ENCODE data around the gene SH3PXD2A.

The SH3PXD2A gene

GRCh38 chr10:103855424-103855823, at the start of gene SH3PXD2A:
Gene SH3PXD2A, minus strand, starts transcription at chr10:103855576. Its CDS starts 310 bp downstream, at chr10:103855266.
- peak; percentile 12 for DNase-seq

- peak; percentile 24 for DNase-seq
These were observed 45.9 kb upstream of the SH3PXD2A start for GRCh38 chr10:103901299-103901698.

GRCh38 chr10:103899312-103899711, 43.9 kb upstream of the SH3PXD2A start:
- DNase-seq = no peak

GRCh38 chr10:103897241-103897774, 41.9 kb upstream of the SH3PXD2A start:
- no peak for DNase-seq

GRCh38 chr10:103896225-103896624, 40.8 kb upstream of the SH3PXD2A start:
- no peak for DNase-seq

GRCh38 chr10:103895411-103896186, 40.2 kb upstream of the SH3PXD2A start:
- no peak for DNase-seq

GRCh38 chr10:103894441-103894864, 39.1 kb upstream of the SH3PXD2A start:
- no peak for DNase-seq

- DNase-seq = no peak
These were observed 38.4 kb upstream of the SH3PXD2A start for GRCh38 chr10:103893817-103894216.

- DNase-seq = no peak
These were observed 36.8 kb upstream of the SH3PXD2A start for GRCh38 chr10:103892181-103892580.

GRCh38 chr10:103890688-103891087, 35.3 kb upstream of the SH3PXD2A start:
- no peak for DNase-seq

- DNase-seq = no peak
These were observed 34.9 kb upstream of the SH3PXD2A start for GRCh38 chr10:103890194-103890658.

GRCh38 chr10:103889121-103889720, 33.8 kb upstream of the SH3PXD2A start:
- DNase-seq = no peak

GRCh38 chr10:103888113-103888841, 32.9 kb upstream of the SH3PXD2A start:
- peak; percentile 72 for DNase-seq

- DNase-seq = no peak
These were observed 30.2 kb upstream of the SH3PXD2A start for GRCh38 chr10:103885617-103886016.

- DNase-seq = peak; percentile 47
These were observed 29.3 kb upstream of the SH3PXD2A start for GRCh38 chr10:103884681-103885139.

GRCh38 chr10:103882285-103883007, 27.1 kb upstream of the SH3PXD2A start:
- no peak for DNase-seq

- no peak for DNase-seq
These were observed 26.3 kb upstream of the SH3PXD2A start for GRCh38 chr10:103881416-103882284.

- no peak for DNase-seq
These were observed 24.5 kb upstream of the SH3PXD2A start for GRCh38 chr10:103879831-103880230.

- no peak for DNase-seq
These were observed 24.0 kb upstream of the SH3PXD2A start for GRCh38 chr10:103879409-103879808.

- DNase-seq = no peak
These were observed 22.5 kb upstream of the SH3PXD2A start for GRCh38 chr10:103877861-103878260.

GRCh38 chr10:103876155-103876554, 20.8 kb upstream of the SH3PXD2A start:
- no peak for DNase-seq

Data from CD4-positive, alpha-beta T cell treated with Interleukin-12 subunit alpha and Interleukin-12 subunit beta, for 1 hour (primary cell).